CD4-positive, alpha-beta T cell treated with Interleukin-10 for 1 hour (primary cell): ENCODE data around the gene TMEM131L.

ENCODE experiments used
- DNase-seq: peaks from one replicate; pipeline ENCODE4 v3.0.0-alpha.2; 2020

The TMEM131L gene

DNA sequence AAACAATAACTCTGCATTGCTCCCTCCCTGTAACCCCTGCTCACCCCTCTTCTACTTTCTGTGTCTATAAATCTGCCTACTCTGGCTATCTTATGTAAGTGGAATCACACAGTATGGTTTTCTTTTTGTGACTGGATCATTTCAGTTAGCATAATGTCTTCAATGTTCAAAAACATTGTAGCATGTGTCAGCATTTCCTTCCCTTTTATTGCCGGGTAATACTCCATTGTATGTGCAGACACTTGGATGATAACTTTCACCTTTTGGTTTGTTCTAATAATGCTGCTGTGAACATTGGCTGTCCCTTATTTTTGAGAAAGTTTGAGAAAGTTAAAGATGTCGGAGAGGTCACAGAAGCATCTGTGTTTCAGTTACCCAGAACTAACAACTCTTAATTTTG, 157.3 kb downstream of the TMEM131L start:
- DNase-seq, result no peak

GRCh38 chr4:153628796-153629315, 162.7 kb downstream of the TMEM131L start:
- no peak for DNase-seq

GRCh38 chr4:153629776-153630175, 163.6 kb downstream of the TMEM131L start:
- DNase-seq, result no peak

GRCh38 chr4:153634738-153635353, 168.7 kb downstream of the TMEM131L start:
- DNase-seq, result peak; percentile 23

- no peak for DNase-seq
Measured at GRCh38 chr4:153635846-153636245, 169.7 kb downstream of the TMEM131L start.

DNA sequence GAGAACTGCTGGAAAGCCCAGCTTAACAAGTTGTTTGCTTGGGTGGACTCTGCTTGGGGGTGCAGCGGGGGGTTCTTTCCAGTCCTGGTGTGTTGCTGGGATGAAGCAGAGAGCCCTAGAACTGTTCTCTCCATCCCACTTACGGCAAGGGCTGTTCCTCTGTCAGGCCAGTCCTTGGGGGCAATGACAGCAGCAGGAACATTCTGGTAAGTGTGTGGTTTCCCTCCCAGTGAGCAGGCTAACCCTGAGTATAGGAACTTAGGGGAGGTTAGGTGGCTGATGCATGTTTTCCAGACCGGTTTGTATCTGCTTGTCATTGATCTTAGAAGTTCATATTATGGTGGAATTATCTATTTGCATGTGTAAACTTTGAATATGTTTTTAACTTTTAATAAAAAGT, 171.0 kb downstream of the TMEM131L start:
- DNase-seq, result no peak

GRCh38 chr4:153638011-153638410, 171.9 kb downstream of the TMEM131L start:
- DNase-seq, result no peak

DNA sequence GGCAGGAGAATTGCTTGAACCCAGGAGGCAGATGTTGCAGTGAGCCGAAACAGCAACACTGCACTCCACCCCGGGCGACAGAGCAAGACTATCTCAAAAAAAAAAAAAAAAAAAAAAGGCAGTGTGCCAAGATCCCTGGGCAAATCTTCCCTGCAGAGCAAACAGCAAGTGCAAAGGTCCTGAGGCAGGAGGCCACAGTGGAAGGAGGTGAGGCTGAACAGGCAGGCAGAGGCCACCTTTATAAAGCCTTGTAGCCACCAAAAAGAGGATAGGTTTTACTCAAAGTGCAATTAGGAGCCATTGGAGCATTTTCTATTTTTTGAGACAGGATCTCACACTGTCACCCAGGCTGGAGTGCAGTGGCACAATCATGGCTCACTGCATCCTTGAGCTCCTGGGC, 172.8 kb downstream of the TMEM131L start:
- DNase-seq, result no peak

DNA sequence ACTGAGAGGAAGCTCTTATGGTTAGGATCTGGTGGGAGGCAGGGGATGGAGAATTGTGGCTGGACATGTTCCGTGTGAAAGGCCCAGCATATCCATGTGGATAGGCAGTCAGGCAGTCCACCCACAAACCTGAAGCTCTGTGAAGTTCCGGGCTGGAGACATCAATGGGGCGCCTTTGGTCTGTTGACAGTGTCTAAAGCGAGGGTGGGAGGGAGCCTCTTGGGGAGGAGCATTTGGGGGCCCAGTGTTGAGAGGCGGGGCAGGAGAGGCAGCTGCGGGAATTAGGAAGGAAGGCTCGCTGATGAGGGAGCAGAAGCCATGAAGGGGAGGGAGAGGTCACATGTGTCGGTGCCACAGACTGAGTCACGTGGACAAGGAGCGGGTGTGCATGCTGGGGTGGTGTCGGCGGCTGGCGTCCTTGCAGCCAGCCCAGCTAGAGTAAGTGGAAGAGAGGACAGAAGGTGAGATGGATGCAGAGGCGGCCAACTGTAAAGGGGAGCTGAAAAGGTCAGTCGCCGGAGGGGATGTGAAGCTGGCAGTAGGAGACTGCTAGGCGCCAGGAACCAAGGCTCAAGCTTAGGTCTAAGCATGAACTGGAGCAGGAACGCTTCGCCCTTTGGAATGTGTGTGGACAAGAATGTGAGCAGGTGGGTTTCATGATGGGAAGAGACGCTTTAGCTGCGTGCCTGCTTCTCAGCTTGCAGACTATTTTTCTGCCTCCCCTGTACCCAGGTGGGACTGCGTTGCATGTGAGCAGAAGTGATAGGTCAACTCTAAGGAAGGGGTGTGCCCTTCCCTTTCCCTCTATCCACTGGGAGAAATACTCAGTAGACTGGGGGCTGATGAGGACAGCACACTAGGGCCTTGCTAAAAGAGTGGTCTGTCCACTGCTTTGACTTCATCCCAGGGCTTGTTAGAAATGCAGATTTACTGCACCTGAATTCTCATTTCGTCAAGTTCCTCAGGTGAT, 174.0 kb downstream of the TMEM131L start:
- DNase-seq, result no peak

DNA sequence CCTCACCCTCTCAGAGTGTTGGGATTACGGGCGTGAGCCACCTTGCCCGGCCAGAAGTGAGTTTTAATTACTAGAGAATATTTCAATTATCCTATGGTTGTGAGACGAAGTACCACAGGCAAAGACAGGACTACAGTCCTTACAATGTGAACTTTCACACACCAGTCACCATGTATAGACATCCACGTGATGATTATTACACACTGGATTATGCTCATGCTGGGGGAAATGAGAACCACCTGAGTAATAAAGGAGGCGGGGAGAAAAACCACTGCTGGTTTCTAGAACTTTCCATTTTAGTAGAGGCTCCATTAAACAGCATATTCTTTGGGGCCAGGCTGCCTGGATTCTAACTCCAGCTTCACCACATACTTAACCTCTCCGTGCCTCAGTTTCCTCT, 175.4 kb downstream of the TMEM131L start:
- no peak for DNase-seq

GRCh38 chr4:153643406-153644383, 177.5 kb downstream of the TMEM131L start:
- DNase-seq, result peak; percentile 68

GRCh38 chr4:153645183-153645582, 179.0 kb downstream of the TMEM131L start:
- DNase-seq, result no peak

GRCh38 chr4:153646261-153646660, 180.1 kb downstream of the TMEM131L start:
- DNase-seq, result no peak

DNA sequence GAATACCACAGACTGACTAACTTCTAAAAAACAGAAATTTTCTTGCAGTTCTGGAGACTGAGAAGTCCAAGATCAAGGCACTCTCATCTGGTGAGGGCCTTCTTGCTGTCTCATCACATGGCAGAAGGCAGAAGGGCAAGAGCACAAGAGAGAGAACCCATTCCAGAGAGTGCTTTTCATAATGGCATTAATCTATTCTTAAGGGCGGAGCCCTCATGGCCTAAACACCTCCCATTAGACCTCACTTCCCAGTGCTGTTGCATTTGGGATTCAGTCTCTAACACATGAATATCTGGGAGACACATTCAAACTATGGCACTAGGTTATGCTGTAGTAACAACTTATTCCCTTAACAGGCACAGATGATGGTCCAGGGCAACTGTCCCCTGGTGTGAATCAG, 180.8 kb downstream of the TMEM131L start:
- no peak for DNase-seq

- DNase-seq, result no peak
Measured at GRCh38 chr4:153647975-153648374, 181.8 kb downstream of the TMEM131L start.

DNA sequence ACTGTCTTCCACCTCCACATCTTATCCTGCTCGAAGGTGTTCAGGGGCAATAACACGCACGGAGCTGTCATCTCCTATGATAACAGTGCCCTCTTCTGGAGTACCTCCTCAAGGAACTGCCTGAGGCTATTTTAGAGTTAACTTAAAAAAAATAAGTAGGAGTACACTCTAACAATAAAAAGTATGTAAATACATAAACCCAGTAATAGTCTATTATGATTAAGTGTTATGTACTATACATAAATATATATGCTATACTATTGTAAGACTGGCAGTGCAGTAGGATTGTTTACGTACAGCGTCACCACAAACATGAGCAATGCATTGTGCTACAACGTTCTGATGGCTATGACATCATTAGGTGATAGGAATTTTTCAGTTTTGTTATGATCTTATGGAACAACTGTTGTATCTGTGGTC, 183.4 kb downstream of the TMEM131L start:
- DNase-seq, result no peak

GRCh38 chr4:153651116-153651515, 185.0 kb downstream of the TMEM131L start:
- no peak for DNase-seq

DNA sequence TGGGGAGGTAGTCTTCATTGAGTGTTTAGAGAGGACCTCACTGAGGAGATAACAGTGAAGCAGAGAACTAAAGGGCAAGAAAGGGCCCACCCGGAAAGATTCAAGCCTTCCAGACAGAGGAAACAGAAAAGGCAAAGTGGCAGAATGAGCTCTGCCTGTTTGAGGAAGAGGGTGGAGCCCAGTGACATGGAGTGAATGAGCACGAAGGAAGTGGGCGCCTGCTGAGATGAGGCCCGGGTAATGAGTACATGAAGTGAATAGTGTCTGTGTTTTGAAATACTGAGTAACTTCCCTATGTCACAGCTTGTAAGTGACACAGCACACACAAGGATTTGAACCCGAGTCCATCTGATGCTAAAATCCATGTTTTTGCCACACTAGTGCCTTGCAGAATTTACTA, 185.4 kb downstream of the TMEM131L start:
- DNase-seq, result peak; percentile 51

- peak; percentile 19 for DNase-seq
Measured at GRCh38 chr4:153652051-153652784, 186.1 kb downstream of the TMEM131L start.

DNA sequence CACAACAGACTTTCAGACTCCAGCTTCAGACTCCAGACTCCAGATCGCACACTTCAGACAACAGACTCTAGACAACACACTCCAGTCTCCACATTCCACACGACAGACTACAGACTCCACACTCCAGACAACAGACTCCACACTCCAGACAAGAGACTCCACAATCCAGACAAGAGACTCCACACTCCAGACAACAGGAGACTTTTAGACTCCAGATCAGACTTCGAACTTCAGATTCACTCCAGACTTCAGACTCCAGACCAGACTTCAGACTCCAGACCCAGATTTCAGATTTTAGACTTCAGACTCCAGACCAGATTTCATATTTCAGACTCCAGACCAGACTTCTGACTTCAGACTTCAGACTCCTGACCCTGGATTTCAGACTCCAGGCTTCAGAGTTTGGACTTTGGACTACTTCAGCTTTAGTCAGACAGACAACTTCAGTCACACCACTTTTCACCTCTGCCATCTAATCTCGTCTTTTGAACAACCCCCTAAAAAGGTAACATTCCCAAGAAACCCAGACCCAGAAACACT, 188.9 kb downstream of the TMEM131L start:
- no peak for DNase-seq

GRCh38 chr4:153655928-153656327, 189.8 kb downstream of the TMEM131L start:
- peak; percentile 28 for DNase-seq
